A549 (cell line): ENCODE measurements around the gene BAZ1B. TPM values are rescaled to one million over a fixed set of nuclear protein-coding genes. Genes with fewer than 3 reads are reported as not detected.

ENCODE experiments used
- ATAC-seq, 2 experiments: fragments of 200-7000 bp in 1 of 2; fragments of >200 bp in 1 of 2; cut with Nextera tagmentation in 1 of 2; cut with Tn5 transposase in 1 of 2; 3 replicates each; pipeline versions ENCODE4 v1.8.0 to v1.9.1; 2018 to 2020; ENCODE audit warnings: mild to moderate bottlenecking in 1 of 2, moderate library complexity in 1 of 2
- CTCF ChIA-PET: fragments of 300-600 bp; sonication (Branson Sonifier 250); formaldehyde crosslinking; extraction: SDS; loops from one replicate; lab custom pipeline; 2021; ENCODE audit warnings: antibody characterized with exemption, inconsistent platforms; lab: Yijun Ruan, JAX
- POLR2A ChIA-PET: fragments of 350-600 bp; formaldehyde crosslinking; extraction: SDS; loops from one replicate; lab custom pipeline; 2021; ENCODE audit warnings: antibody characterized with exemption, inconsistent platforms; lab: Yijun Ruan, JAX
- DNase-seq, 2 experiments: peaks; one replicate each; pipeline versions ENCODE4 v3.0.0 to v3.0.0-alpha.2; 2011 to 2016; ENCODE audit warnings: low read depth in 1 of 2, low spot score in 1 of 2
- FAIRE-seq: peaks from 2 replicates; lab custom pipeline; 2011; peaks lifted over from hg19 to GRCh38; lab: Jason Lieb, UNC
- H3K27ac ChIP-seq, 2 experiments: fragments of >200 bp; sonication (Bioruptor Twin); formaldehyde crosslinking; 3 replicates each; pipeline ENCODE4 v1.5.1; 2016 to 2017
- H3K4me1 ChIP-seq: fragments of >200 bp; sonication (Bioruptor Twin); formaldehyde crosslinking; 3 replicates; pipeline ENCODE4 v1.6.1; 2016
- H3K4me2 ChIP-seq: fragments of >200 bp; sonication (Bioruptor Twin); formaldehyde crosslinking; 3 replicates; pipeline ENCODE4 v1.6.1; 2016
- H3K4me3 ChIP-seq: fragments of >200 bp; sonication (Bioruptor Twin); formaldehyde crosslinking; 3 replicates; pipeline ENCODE4 v1.5.1; 2016
- H3K9me3 ChIP-seq: fragments of >200 bp; sonication (Bioruptor Twin); formaldehyde crosslinking; 3 replicates; pipeline ENCODE4 v1.6.1; 2016
- ATOH8 ChIP-seq: fragments of 250-450 bp; sonication (Bioruptor Pico); IDR thresholded peaks from 2 replicates; pipeline ENCODE4 v1.5.0; 2020; ENCODE audit warnings: low read depth, mild to moderate bottlenecking, moderate library complexity
- BCL3 ChIP-seq: fragments of >200 bp; sonication (Bioruptor Twin); formaldehyde crosslinking; IDR thresholded peaks from 3 replicates; pipeline ENCODE4 v1.6.1; 2016
- BHLHE40 ChIP-seq: IDR thresholded peaks from 2 replicates; pipeline ENCODE4 v1.6.1; 2012; ENCODE audit warnings: low read depth, low read length, inconsistent platforms
- CBX2 ChIP-seq: fragments of 200-600 bp; sonication (generic); IDR thresholded peaks from 2 replicates; pipeline ENCODE4 v1.6.1; 2016; ENCODE audit warnings: low read depth, mild to moderate bottlenecking, borderline replicate concordance
- CBX8 ChIP-seq: fragments of 200-600 bp; sonication (generic); IDR thresholded peaks from 2 replicates; pipeline ENCODE4 v1.6.1; 2016
- CHD4 ChIP-seq: fragments of 200-600 bp; sonication (generic); IDR thresholded peaks from 2 replicates; pipeline ENCODE4 v1.6.1; 2016; ENCODE audit warnings: antibody characterized with exemption, mild to moderate bottlenecking, borderline replicate concordance
- CTCF ChIP-seq: fragments of >200 bp; sonication (Bioruptor Twin); formaldehyde crosslinking; IDR thresholded peaks from 3 replicates; pipeline ENCODE4 v1.5.1; 2016
- EP300 ChIP-seq, 2 experiments: fragments of >200 bp; sonication (Bioruptor Twin); formaldehyde crosslinking; IDR thresholded peaks; 2 replicates in 1 of 2; 3 replicates in 1 of 2; pipeline ENCODE4 v1.6.1; 2016 to 2017
- FOSL2 ChIP-seq, 2 experiments: fragments of 450-650 bp in 1 of 2; fragments of >200 bp in 1 of 2; sonication (Bioruptor Twin) in 1 of 2; formaldehyde crosslinking; IDR thresholded peaks; 2 replicates each; pipeline versions ENCODE4 v1.5.0 to v1.6.1; 2016 to 2020; ENCODE audit warnings: mild to moderate bottlenecking in 1 of 2, moderate library complexity in 1 of 2
- FOXS1 ChIP-seq: fragments of 250-450 bp; sonication (Bioruptor Pico); IDR thresholded peaks from 2 replicates; pipeline ENCODE4 v1.5.0; 2020; ENCODE audit warnings: mild to moderate bottlenecking, moderate library complexity
- HDAC2 ChIP-seq: fragments of 200-600 bp; sonication (generic); IDR thresholded peaks from 2 replicates; pipeline ENCODE4 v1.6.1; 2016
- HOXA7 ChIP-seq: fragments of 250-450 bp; sonication (Bioruptor Pico); IDR thresholded peaks from 2 replicates; pipeline ENCODE4 v1.5.0; 2020; ENCODE audit warnings: mild to moderate bottlenecking, moderate library complexity
- HOXB5 ChIP-seq: fragments of 250-450 bp; sonication (Bioruptor Pico); IDR thresholded peaks from 2 replicates; pipeline ENCODE4 v1.5.0; 2020; ENCODE audit warnings: mild to moderate bottlenecking, moderate library complexity
- JUNB ChIP-seq: fragments of >200 bp; sonication (Bioruptor Twin); formaldehyde crosslinking; IDR thresholded peaks from 2 replicates; pipeline ENCODE4 v1.6.1; 2016
- MAFK ChIP-seq: fragments of 450-650 bp; IDR thresholded peaks from 2 replicates; pipeline ENCODE4 v1.6.1; 2014; ENCODE audit not compliant: partially characterized antibody
- MAX ChIP-seq: IDR thresholded peaks from 2 replicates; pipeline ENCODE4 v1.6.1; 2012
- MYC ChIP-seq: IDR thresholded peaks from 2 replicates; pipeline ENCODE4 v1.6.1; 2012; ENCODE audit warnings: mild to moderate bottlenecking, inconsistent platforms, low read length, improper control_type of control experiment, borderline replicate concordance
- POLR2A ChIP-seq: IDR thresholded peaks from 2 replicates; pipeline ENCODE4 v1.6.1; 2012; ENCODE audit warnings: mild to moderate bottlenecking, low read length
- RARB ChIP-seq: fragments of 250-450 bp; sonication (Bioruptor Pico); IDR thresholded peaks from 2 replicates; pipeline ENCODE4 v1.8.0; 2021; ENCODE audit warnings: mild to moderate bottlenecking, moderate library complexity
- RCOR1 ChIP-seq: fragments of 150-350 bp; IDR thresholded peaks from 2 replicates; pipeline ENCODE4 v1.6.1; 2014; ENCODE audit warnings: antibody characterized with exemption, low read length, low read depth
- SREBF2 ChIP-seq: fragments of 450-650 bp; IDR thresholded peaks from 2 replicates; pipeline ENCODE4 v1.6.1; 2014; ENCODE audit warnings: mild to moderate bottlenecking, moderate library complexity
- USF2 ChIP-seq: fragments of 450-650 bp; IDR thresholded peaks from 2 replicates; pipeline ENCODE4 v1.6.1; 2014; ENCODE audit warnings: antibody characterized with exemption
- ZFP36 ChIP-seq: fragments of 450-650 bp; IDR thresholded peaks from 2 replicates; pipeline ENCODE4 v1.6.1; 2014; ENCODE audit warnings: borderline replicate concordance; ENCODE audit not compliant: partially characterized antibody
- ZNF302 ChIP-seq: fragments of 250-450 bp; sonication (Bioruptor Pico); IDR thresholded peaks from 2 replicates; pipeline ENCODE4 v1.9.0; 2021; ENCODE audit warnings: inconsistent platforms, mild to moderate bottlenecking, moderate library complexity
- ZSCAN20 ChIP-seq: fragments of 250-450 bp; sonication (Bioruptor Pico); IDR thresholded peaks from 2 replicates; pipeline ENCODE4 v1.8.0; 2022; ENCODE audit warnings: mild to moderate bottlenecking, moderate library complexity
- WGBS: methylation state at CpG from one replicate; pipeline ENCODE4 v1.1.6; 2017; ENCODE audit errors: missing lambda C conversion rate; 5-methylcytosine and 5-hydroxymethylcytosine counted together
- polyA plus RNA-seq, 4 experiments: library from polyadenylated mRNA; depleted of rRNA in 3 of 4; stranded (reverse); fragments of >200 nt; fragmentation: RNase III in 1 of 4; extraction: RNeasy Plus Mini Kit Qiagen cat#74134 plus additional on column Dnase treatment in 1 of 4; gene quantifications; 2 replicates in 3 of 4; 3 replicates in 1 of 4; pipeline ENCODE4 v1.2.3, GENCODE V29; 2011 to 2017

The BAZ1B gene
- polyA plus RNA-seq, 2 of the 4 experiments (the other 2 are of a cell fraction), result 54.8 to 66.8 TPM

- WGBS, result 96% methylated on average over 22 of the region's 22 CpGs
- ChIA-PET CTCF (no interaction called here), POLR2A (no interaction called here)
- H3K4me3 ChIP-seq, result no peak overlapping the region
- no peak for TF ChIP-seq MAX
- TF ChIP-seq ZFP36, result no peak
- no peak for TF ChIP-seq HDAC2
- no peak for TF ChIP-seq FOSL2 (IDR thresholded peaks at IDR 0.05)
- TF ChIP-seq FOSL2 (CRISPR knock-in tag; IDR thresholded peaks at IDR 0.05), result no peak
- no peak for TF ChIP-seq POLR2A
- TF ChIP-seq JUNB, result no peak
- FAIRE-seq, result no peak
- H3K4me1 ChIP-seq, result no peaks in the 10 kb centered on the region
- no peak overlapping the region for H3K27ac ChIP-seq
- no peak for ATAC-seq
- H3K4me2 ChIP-seq, result no peak overlapping the region
- H3K9me3 ChIP-seq, result no peaks in the 10 kb centered on the region
- no peak for DNase-seq
Measured at GRCh38 chr7:73570521-73570920, 48.4 kb upstream of the BAZ1B start.

GRCh38 chr7:73569042-73569608 is 47.0 kb upstream of the BAZ1B start:
- H3K4me2 ChIP-seq, result no peak overlapping the region
- TF ChIP-seq CTCF, result no peak
- 79% methylated on average over 5 of the region's 5 CpGs for WGBS
- ATAC-seq, result no peak
- ChIA-PET POLR2A (no interaction called here), CTCF (interaction anchor here (0.9 to 2.9 kb wide), 2 partner anchors 10 to 275 kb away, joined by 3 to 7 read pairs; no protein-coding TSS in a partner anchor)
- no peak for DNase-seq
- no peaks in the 10 kb centered on the region; the same call in 2 of the 3 replicates for H3K4me1 ChIP-seq
- no peak overlapping the region for H3K4me3 ChIP-seq
- no peak for FAIRE-seq
- H3K27ac ChIP-seq, result no peak overlapping the region
- H3K9me3 ChIP-seq, result no peaks in the 10 kb centered on the region

GRCh38 chr7:73567846-73568685 is 46.0 kb upstream of the BAZ1B start:
- POLR2A ChIA-PET, result interaction anchor here (0.8 to 1.2 kb wide), 2 partner anchors 10 to 11 kb away, joined by 4 to 5 read pairs; partner anchors contain the start of gene TBL2
- Histone ChIP-seq H3K4me2 (no peak overlapping the region), H3K4me1 (no peaks in the 10 kb centered on the region; the same call in 2 of the 3 replicates), H3K4me3 (no peak overlapping the region), H3K9me3 (no peaks in the 10 kb centered on the region), H3K27ac (no peak overlapping the region)
- WGBS, result 79% methylated on average over 12 of the region's 12 CpGs
- DNase-seq (no peak), FAIRE-seq (no peak), ATAC-seq (no peak; a peak in 1 of 6 replicates)
- CTCF ChIA-PET, result interaction anchor here (0.5 to 2.9 kb wide), 3 partner anchors 9 to 133 kb away, joined by 3 to 7 read pairs (median 3); no protein-coding TSS in a partner anchor
- no peak for TF ChIP-seq CHD4
- peak; percentile 30; the same call in 1 of the 3 replicates for TF ChIP-seq BCL3
- TF ChIP-seq RCOR1, result no peak
- no peak for TF ChIP-seq ZSCAN20

- POLR2A ChIA-PET, result no interaction called here
- Histone ChIP-seq H3K4me3 (no peak overlapping the region), H3K4me2 (no peak overlapping the region), H3K4me1 (no peaks in the 10 kb centered on the region; the same call in 2 of the 3 replicates), H3K9me3 (no peaks in the 10 kb centered on the region), H3K27ac (no peak overlapping the region)
- FAIRE-seq, result no peak
- no peak for ATAC-seq
- no peak for DNase-seq
- 71% methylated on average over 4 of the region's 4 CpGs for WGBS
- CTCF ChIA-PET, result interaction anchor here (0.6 to 2.9 kb wide), 2 partner anchors 8 to 871 kb away, joined by 3 to 7 read pairs; no protein-coding TSS in a partner anchor
- TF ChIP-seq JUNB (no peak), CBX8 (no peak), MYC (no peak), RARB (CRISPR knock-in tag) (no peak), EP300 (IDR thresholded peaks at IDR 0.05) (no peak), FOXS1 (CRISPR knock-in tag) (no peak), ATOH8 (no peak), MAFK (no peak), USF2 (no peak), SREBF2 (no peak), BHLHE40 (no peak), CBX2 (no peak), ZNF302 (CRISPR knock-in tag) (no peak), HOXB5 (no peak), HOXA7 (no peak)
Measured at GRCh38 chr7:73567140-73567539, 45.0 kb upstream of the BAZ1B start.
